Ishikawa (cell line): Measurements from ENCODE around the gene ACSL5.

Experiments used
- EP300 ChIP-seq: IDR thresholded peaks from 2 replicates; pipeline ENCODE4 v1.6.1; 2012; ENCODE audit warnings: borderline replicate concordance
- FOXM1 ChIP-seq: IDR thresholded peaks from 2 replicates; pipeline ENCODE4 v1.6.1; 2012; ENCODE audit warnings: low read depth, borderline replicate concordance
- RAD21 ChIP-seq: IDR thresholded peaks from 2 replicates; pipeline ENCODE4 v1.6.1; 2012; ENCODE audit warnings: low read depth
- TAF1 ChIP-seq: IDR thresholded peaks from 2 replicates; pipeline ENCODE4 v1.6.1; 2012; ENCODE audit warnings: low read depth, mild to moderate bottlenecking
- YY1 ChIP-seq: IDR thresholded peaks from 2 replicates; pipeline ENCODE4 v1.6.1; 2012; ENCODE audit warnings: low read depth
- ZBTB7A ChIP-seq: IDR thresholded peaks from 2 replicates; pipeline ENCODE4 v1.6.1; 2012; ENCODE audit warnings: low read depth

DNA sequence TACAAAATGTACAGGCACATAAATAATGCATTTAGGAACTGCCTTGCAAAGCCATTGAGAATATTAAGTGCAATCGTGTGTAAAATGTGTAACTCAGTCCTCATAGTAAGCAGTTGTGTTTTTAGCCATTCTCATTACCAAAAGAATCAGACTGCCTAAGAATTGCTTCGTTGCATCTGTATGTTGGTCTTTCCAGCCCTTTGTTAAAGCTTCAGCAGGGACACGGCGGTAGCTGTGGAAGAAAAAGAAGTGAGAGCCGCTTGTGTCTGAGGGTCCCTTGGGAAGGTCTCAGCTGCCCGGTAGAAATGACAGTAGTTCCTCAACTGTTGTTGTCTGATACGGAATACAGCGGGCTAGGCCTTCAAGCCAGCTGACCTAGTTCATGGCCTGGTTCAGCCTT, 22.8 kb upstream of the ACSL5 start:
- TF ChIP-seq FOXM1 (no peak), TAF1 (no peak), EP300 (no peak), YY1 (no peak), ZBTB7A (no peak), RAD21 (no peak)
